SK-N-SH treated with all-trans-retinoic acid at 6 μM for 48 hours (cell line): ENCODE results near the gene CTCF.

Experiments used
- ATAC-seq: fragments of 200-7000 bp; cut with Tn5 transposase; 3 replicates; pipeline ENCODE4 v1.9.1; 2020; ENCODE audit warnings: mild to moderate bottlenecking, moderate library complexity
- ARNTL ChIP-seq: fragments of 450-650 bp; formaldehyde crosslinking; IDR thresholded peaks from 2 replicates; pipeline ENCODE4 v1.5.0; 2020; ENCODE audit warnings: low read depth, mild to moderate bottlenecking, moderate library complexity, borderline replicate concordance
- CSDC2 ChIP-seq: fragments of 250-450 bp; sonication (Bioruptor Pico); IDR thresholded peaks from 2 replicates; pipeline ENCODE4 v1.5.0; 2020; ENCODE audit warnings: mild to moderate bottlenecking, moderate library complexity
- ESRRG ChIP-seq: fragments of 250-450 bp; sonication (Bioruptor Pico); IDR thresholded peaks from 2 replicates; pipeline ENCODE4 v1.6.1; 2021; ENCODE audit warnings: mild to moderate bottlenecking
- GLIS3 ChIP-seq: fragments of 250-450 bp; sonication (Bioruptor Pico); IDR thresholded peaks from 2 replicates; pipeline ENCODE4 v1.5.0; 2020; ENCODE audit warnings: mild to moderate bottlenecking, moderate library complexity
- ISL1 ChIP-seq: fragments of 250-450 bp; sonication (Bioruptor Pico); IDR thresholded peaks from 2 replicates; pipeline ENCODE4 v2.1.2; 2022; ENCODE audit warnings: mild to moderate bottlenecking, moderate library complexity
- OSR1 ChIP-seq: fragments of 250-450 bp; sonication (Bioruptor Pico); IDR thresholded peaks from 2 replicates; pipeline ENCODE4 v1.8.0; 2022; ENCODE audit warnings: moderate library complexity, mild to moderate bottlenecking, inconsistent platforms
- PPARA ChIP-seq: fragments of 250-450 bp; sonication (Bioruptor Pico); IDR thresholded peaks from 2 replicates; pipeline ENCODE4 v1.5.0; 2020; ENCODE audit warnings: mild to moderate bottlenecking, borderline replicate concordance
- SNAI2 ChIP-seq: fragments of 250-450 bp; sonication (Bioruptor Pico); IDR thresholded peaks from 2 replicates; pipeline ENCODE4 v1.5.0; 2020; ENCODE audit warnings: mild to moderate bottlenecking, moderate library complexity
- TCF4 ChIP-seq: fragments of 250-450 bp; sonication (Bioruptor Pico); IDR thresholded peaks from 2 replicates; pipeline ENCODE4 v1.8.0; 2021; ENCODE audit warnings: mild to moderate bottlenecking, moderate library complexity, borderline replicate concordance
- TOX ChIP-seq: fragments of 250-450 bp; sonication (Bioruptor Pico); IDR thresholded peaks from 2 replicates; pipeline ENCODE4 v1.8.0; 2021; ENCODE audit warnings: mild to moderate bottlenecking, moderate library complexity, borderline replicate concordance
- ZC3H10 ChIP-seq: fragments of 250-450 bp; sonication (Bioruptor Pico); IDR thresholded peaks from 2 replicates; pipeline ENCODE4 v1.5.1; 2021; ENCODE audit warnings: mild to moderate bottlenecking, moderate library complexity
- ZFP3 ChIP-seq: fragments of 250-450 bp; sonication (Bioruptor Pico); IDR thresholded peaks from 2 replicates; pipeline ENCODE4 v1.5.0; 2020; ENCODE audit warnings: mild to moderate bottlenecking, moderate library complexity
- ZFP30 ChIP-seq: fragments of 450-650 bp; formaldehyde crosslinking; IDR thresholded peaks from 2 replicates; pipeline ENCODE4 v1.5.0; 2022; ENCODE audit warnings: mild to moderate bottlenecking, moderate library complexity
- ZNF565 ChIP-seq: fragments of 450-650 bp; formaldehyde crosslinking; conservative IDR thresholded peaks from 2 replicates; pipeline ENCODE4 v1.5.0; 2020; ENCODE audit warnings: low read depth, mild to moderate bottlenecking, moderate library complexity
- ZNF70 ChIP-seq: fragments of 450-650 bp; formaldehyde crosslinking; IDR thresholded peaks from 2 replicates; pipeline ENCODE4 v1.5.0; 2020; ENCODE audit warnings: mild to moderate bottlenecking, moderate library complexity
- ZNF8 ChIP-seq: fragments of 450-650 bp; formaldehyde crosslinking; IDR thresholded peaks from 2 replicates; pipeline ENCODE4 v1.5.0; 2020; ENCODE audit warnings: mild to moderate bottlenecking, moderate library complexity
- TF ChIP-seq, protein P1 (sequence below): fragments of 250-450 bp; sonication (Bioruptor Pico); IDR thresholded peaks from 2 replicates; pipeline ENCODE4 v1.5.1; 2021; ENCODE audit warnings: mild to moderate bottlenecking, moderate library complexity
- TF ChIP-seq, protein P2 (sequence below): fragments of 250-450 bp; sonication (Bioruptor Pico); IDR thresholded peaks from 2 replicates; pipeline ENCODE4 v1.8.0; 2021; ENCODE audit warnings: low read depth, mild to moderate bottlenecking, moderate library complexity, borderline replicate concordance
- TF ChIP-seq, protein P3 (sequence below): fragments of 250-450 bp; sonication (Bioruptor Pico); IDR thresholded peaks from 2 replicates; pipeline ENCODE4 v1.8.0; 2020; ENCODE audit warnings: mild to moderate bottlenecking, moderate library complexity, borderline replicate concordance
- TF ChIP-seq, protein P4 (sequence below): fragments of 250-450 bp; sonication (Bioruptor Pico); IDR thresholded peaks from 2 replicates; pipeline ENCODE4 v1.5.1; 2020; ENCODE audit warnings: low read depth, mild to moderate bottlenecking, moderate library complexity

CTCF gene

DNA sequence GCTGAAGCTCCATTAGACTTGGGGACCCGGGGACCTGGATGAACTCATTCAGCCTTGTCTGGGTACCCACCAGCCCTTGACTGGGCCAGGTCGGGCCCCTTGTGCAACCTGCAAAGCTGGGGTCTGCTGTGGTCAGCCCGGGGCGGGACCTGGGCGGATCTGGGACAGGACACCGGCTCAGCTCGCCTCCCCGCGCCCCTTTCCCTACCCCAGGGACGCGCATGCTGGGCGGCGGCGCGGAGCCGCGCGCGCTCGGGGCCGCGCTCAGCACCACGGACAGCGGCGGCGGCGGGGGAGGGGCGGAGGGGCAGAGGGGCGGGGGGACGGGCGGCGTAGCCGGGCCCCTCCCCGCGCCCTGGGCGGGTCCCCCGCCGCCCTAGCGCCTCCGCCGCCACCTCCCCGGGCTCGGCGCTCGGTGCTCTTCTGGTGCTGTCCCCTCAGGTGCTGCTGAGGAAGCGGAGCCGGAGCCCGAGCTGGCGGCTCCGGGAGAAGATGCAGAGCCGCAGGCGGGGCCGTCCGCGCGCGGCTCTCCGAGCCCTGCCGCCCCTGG, 90.3 kb downstream of the CTCF start:
- TF ChIP-seq TOX (no peak), ZC3H10 (CRISPR knock-in tag) (no peak), ESRRG (CRISPR knock-in tag) (no peak), ARNTL (no peak), TCF4 (CRISPR knock-in tag) (no peak), ISL1 (no peak), PPARA (CRISPR knock-in tag) (no peak), GLIS3 (CRISPR knock-in tag) (no peak), ZFP3 (CRISPR knock-in tag) (no peak), CSDC2 (CRISPR knock-in tag) (no peak), SNAI2 (CRISPR knock-in tag) (no peak), ZNF565 (CRISPR knock-in tag) (no peak), OSR1 (no peak)
- TF ChIP-seq, protein P1, sequence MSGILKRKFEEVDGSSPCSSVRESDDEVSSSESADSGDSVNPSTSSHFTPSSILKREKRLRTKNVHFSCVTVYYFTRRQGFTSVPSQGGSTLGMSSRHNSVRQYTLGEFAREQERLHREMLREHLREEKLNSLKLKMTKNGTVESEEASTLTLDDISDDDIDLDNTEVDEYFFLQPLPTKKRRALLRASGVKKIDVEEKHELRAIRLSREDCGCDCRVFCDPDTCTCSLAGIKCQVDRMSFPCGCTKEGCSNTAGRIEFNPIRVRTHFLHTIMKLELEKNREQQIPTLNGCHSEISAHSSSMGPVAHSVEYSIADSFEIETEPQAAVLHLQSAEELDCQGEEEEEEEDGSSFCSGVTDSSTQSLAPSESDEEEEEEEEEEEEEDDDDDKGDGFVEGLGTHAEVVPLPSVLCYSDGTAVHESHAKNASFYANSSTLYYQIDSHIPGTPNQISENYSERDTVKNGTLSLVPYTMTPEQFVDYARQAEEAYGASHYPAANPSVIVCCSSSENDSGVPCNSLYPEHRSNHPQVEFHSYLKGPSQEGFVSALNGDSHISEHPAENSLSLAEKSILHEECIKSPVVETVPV, result no peak
- TF ChIP-seq, protein P2, sequence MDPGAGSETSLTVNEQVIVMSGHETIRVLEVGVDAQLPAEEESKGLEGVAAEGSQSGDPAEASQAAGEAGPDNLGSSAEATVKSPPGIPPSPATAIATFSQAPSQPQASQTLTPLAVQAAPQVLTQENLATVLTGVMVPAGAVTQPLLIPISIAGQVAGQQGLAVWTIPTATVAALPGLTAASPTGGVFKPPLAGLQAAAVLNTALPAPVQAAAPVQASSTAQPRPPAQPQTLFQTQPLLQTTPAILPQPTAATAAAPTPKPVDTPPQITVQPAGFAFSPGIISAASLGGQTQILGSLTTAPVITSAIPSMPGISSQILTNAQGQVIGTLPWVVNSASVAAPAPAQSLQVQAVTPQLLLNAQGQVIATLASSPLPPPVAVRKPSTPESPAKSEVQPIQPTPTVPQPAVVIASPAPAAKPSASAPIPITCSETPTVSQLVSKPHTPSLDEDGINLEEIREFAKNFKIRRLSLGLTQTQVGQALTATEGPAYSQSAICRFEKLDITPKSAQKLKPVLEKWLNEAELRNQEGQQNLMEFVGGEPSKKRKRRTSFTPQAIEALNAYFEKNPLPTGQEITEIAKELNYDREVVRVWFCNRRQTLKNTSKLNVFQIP, result no peak
- TF ChIP-seq, protein P3, sequence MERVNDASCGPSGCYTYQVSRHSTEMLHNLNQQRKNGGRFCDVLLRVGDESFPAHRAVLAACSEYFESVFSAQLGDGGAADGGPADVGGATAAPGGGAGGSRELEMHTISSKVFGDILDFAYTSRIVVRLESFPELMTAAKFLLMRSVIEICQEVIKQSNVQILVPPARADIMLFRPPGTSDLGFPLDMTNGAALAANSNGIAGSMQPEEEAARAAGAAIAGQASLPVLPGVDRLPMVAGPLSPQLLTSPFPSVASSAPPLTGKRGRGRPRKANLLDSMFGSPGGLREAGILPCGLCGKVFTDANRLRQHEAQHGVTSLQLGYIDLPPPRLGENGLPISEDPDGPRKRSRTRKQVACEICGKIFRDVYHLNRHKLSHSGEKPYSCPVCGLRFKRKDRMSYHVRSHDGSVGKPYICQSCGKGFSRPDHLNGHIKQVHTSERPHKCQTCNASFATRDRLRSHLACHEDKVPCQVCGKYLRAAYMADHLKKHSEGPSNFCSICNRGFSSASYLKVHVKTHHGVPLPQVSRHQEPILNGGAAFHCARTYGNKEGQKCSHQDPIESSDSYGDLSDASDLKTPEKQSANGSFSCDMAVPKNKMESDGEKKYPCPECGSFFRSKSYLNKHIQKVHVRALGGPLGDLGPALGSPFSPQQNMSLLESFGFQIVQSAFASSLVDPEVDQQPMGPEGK (CRISPR knock-in tag), result no peak
- TF ChIP-seq, protein P4, sequence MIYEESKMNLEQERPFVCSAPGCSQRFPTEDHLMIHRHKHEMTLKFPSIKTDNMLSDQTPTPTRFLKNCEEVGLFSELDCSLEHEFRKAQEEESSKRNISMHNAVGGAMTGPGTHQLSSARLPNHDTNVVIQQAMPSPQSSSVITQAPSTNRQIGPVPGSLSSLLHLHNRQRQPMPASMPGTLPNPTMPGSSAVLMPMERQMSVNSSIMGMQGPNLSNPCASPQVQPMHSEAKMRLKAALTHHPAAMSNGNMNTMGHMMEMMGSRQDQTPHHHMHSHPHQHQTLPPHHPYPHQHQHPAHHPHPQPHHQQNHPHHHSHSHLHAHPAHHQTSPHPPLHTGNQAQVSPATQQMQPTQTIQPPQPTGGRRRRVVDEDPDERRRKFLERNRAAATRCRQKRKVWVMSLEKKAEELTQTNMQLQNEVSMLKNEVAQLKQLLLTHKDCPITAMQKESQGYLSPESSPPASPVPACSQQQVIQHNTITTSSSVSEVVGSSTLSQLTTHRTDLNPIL (CRISPR knock-in tag), result no peak
- ATAC-seq, result peak; percentile 7

DNA sequence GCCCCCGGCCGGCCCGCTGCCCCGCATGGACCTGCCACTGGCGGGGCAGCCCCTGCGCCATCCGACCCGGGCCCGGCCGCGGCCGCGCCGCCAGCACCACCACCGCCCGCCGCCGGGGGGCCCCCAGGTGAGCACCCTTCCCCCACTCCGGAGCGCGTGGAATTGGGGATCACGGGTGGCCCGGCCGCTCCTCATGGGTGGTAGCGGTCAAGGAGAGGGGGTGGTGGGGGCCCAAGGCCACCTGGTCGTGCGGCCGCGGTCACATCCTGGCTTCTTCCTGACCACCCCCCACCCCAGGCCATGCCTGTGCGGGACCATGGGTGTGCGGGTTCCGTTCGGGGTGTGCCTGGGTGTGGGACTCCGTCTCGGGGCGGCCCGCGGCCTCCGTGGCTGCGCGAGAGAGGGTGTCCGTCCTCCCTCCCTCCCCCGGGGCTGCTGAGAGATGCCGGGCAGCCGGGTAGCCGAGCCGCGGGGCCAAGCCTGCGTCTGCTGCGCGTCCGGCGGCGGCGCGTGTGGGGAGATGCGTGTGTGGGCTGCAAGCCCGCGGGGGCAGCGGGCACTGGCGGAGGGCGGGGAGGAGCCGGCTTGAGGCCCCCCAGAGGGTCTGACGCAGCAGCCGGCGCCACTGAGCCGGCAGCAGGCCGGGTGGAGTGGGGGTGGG, 90.9 kb downstream of the CTCF start:
- no peak for TF ChIP-seq ZNF70 (CRISPR knock-in tag)
- no peak for TF ChIP-seq GLIS3 (CRISPR knock-in tag)
- no peak for TF ChIP-seq CSDC2 (CRISPR knock-in tag)
- TF ChIP-seq ISL1, result no peak
- no peak for TF ChIP-seq ESRRG (CRISPR knock-in tag)
- TF ChIP-seq, protein P2, result no peak
- TF ChIP-seq ZFP30 (CRISPR knock-in tag), result no peak
- TF ChIP-seq ZNF565 (CRISPR knock-in tag), result no peak
- peak; percentile 53 for ATAC-seq

DNA sequence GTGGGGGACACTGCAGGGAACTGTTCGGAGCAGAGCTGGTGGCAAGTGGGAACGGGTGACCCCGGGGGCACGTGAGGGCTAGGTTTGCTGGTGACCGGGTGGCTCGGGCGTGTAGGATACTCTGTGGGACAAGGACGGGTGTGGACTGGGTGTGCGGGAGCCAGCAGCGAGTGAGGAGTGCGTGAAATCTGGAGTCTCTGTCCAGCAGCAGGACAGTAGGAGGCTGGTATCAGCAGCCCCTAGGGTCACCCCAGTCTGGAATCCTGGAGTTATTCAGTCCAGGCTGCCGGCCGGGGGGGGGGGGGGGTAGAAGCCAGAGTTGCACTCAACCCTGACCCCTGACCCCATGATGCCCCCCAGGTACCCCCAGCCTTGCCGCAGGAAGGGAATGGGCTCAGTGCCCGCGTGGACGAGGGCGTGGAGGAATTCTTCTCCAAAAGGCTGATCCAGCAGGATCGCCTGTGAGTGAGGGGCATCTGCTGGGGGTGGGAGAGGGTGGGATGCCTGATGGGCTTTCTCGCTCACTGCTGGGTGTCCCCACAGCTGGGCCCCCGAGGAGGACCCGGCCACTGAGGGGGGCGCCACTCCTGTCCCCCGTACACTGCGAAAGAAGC, 91.6 kb downstream of the CTCF start:
- TF ChIP-seq TOX, result no peak
- peak; percentile 60; the same call in 1 of the 2 replicates for TF ChIP-seq ZFP3 (CRISPR knock-in tag)
- TF ChIP-seq ZNF8 (CRISPR knock-in tag), result no peak
- TF ChIP-seq, all 23 proteins: peak for 1
- peak; percentile 61 for ATAC-seq
